ENCODE results near the gene APOO. TPM values are rescaled to one million over a fixed set of nuclear protein-coding genes. Genes with fewer than 3 reads are reported as not detected.
"Not testable (repeated sequence)": the region's sequence is repeated elsewhere in the genome, so short reads cannot be mapped to it uniquely, and the experiment has no call there.

The APOO gene
- polyA plus RNA-seq, 2 of the 4 experiments (the other 2 are of a cell fraction): 33.5 to 59.4 TPM

GRCh38 chrX:23864742-23865326 is 42.9 kb downstream of the APOO start (continued):
- no peak for TF ChIP-seq PBX3 (IDR thresholded peaks at IDR 0.05)
- TF ChIP-seq NR3C1 (IDR thresholded peaks at IDR 0.05): no peak
- TF ChIP-seq CBX2 (IDR thresholded peaks at IDR 0.05; ENCODE audit: borderline replicate concordance, low read depth): no peak

DNA sequence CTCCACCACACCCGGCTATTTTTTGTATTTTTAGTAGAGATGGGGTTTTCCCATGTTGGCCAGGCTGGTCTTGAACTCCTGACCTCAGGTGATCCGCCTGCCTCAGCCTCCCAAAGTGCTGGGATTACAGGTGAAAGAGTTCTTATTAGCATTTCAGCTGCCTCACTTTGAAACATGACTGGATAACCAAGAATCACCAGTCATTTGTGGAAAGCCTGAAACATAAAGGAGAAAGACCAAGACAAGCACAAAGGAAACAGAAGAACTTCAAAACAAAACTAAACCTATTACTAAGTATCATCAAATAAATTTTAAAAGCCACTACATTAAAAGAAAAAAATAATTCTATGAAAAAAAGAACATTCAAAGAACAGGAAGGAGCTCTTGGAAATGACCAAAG is 45.8 kb downstream of the APOO start:
- not testable (repeated sequence) for H3K4me1 ChIP-seq; DNase-seq (ENCODE audit: low read depth in 1 of 2, low spot score in 1 of 2); H3K27ac ChIP-seq; FAIRE-seq; ATAC-seq; H3K4me3 ChIP-seq; H3K4me2 ChIP-seq; H3K9me3 ChIP-seq
- POLR2A ChIA-PET: interaction anchor here (1.0 kb wide), 1 partner anchor 79 kb away, joined by 4 read pairs; the partner anchor contains the start of gene SAT1
- WGBS (ENCODE audit: missing lambda C conversion rate): 85% methylated on average over 2 of the region's 2 CpGs
- CTCF ChIA-PET: interaction anchor here (0.9 to 1.6 kb wide), 2 partner anchors 40 to 80 kb away, joined by 5 read pairs; no protein-coding TSS in a partner anchor

GRCh38 chrX:23861215-23861896 is 46.4 kb downstream of the APOO start:
- Histone ChIP-seq H3K4me2 (no peak overlapping the region), H3K27ac (no peak overlapping the region; a peak in 1 of 6 replicates), H3K9me3 (no peaks in the 10 kb centered on the region), H3K4me1 (no peaks in the 10 kb centered on the region), H3K4me3 (no peak overlapping the region)
- no peak for FAIRE-seq
- CTCF ChIA-PET: interaction anchor here (0.9 to 1.6 kb wide), 2 partner anchors 41 to 79 kb away, joined by 5 read pairs; no protein-coding TSS in a partner anchor
- DNase-seq (ENCODE audit: low read depth in 1 of 2, low spot score in 1 of 2): no peak
- POLR2A ChIA-PET: interaction anchor here (1.0 kb wide), 1 partner anchor 79 kb away, joined by 4 read pairs; the partner anchor contains the start of gene SAT1
- TF ChIP-seq GATA3 (IDR thresholded peaks at IDR 0.05; ENCODE audit: borderline replicate concordance): no peak
- TF ChIP-seq ZFP36 (IDR thresholded peaks at IDR 0.05; ENCODE audit: borderline replicate concordance, partially characterized antibody): no peak
- 99% methylated on average over 6 of the region's 6 CpGs for WGBS (ENCODE audit: missing lambda C conversion rate)
- ATAC-seq: no peak

- H3K27ac ChIP-seq; H3K4me2 ChIP-seq; FAIRE-seq; DNase-seq (ENCODE audit: low read depth in 1 of 2, low spot score in 1 of 2); H3K9me3 ChIP-seq; POLR2A ChIA-PET; H3K4me3 ChIP-seq; ATAC-seq: not testable (repeated sequence)
- peaks cover 10% of the 10 kb centered on the region; the same call in 2 of the 3 replicates for H3K4me1 ChIP-seq
- CTCF ChIA-PET: interaction anchor here (1.1 kb wide), 1 partner anchor 78 kb away, joined by 5 read pairs; no protein-coding TSS in a partner anchor
- WGBS (ENCODE audit: missing lambda C conversion rate): 96% methylated on average over 7 of the region's 7 CpGs
Observed at GRCh38 chrX:23859238-23859637, 48.5 kb downstream of the APOO start.

GRCh38 chrX:23857935-23858334 is 49.8 kb downstream of the APOO start:
- H3K4me2 ChIP-seq: no peak overlapping the region
- H3K9me3 ChIP-seq: no peaks in the 10 kb centered on the region
- FAIRE-seq (no peak), ATAC-seq (no peak), DNase-seq (ENCODE audit: low read depth in 1 of 2, low spot score in 1 of 2) (no peak)
- ChIA-PET CTCF (interaction anchor here (1.0 to 3.8 kb wide), 2 partner anchors 44 to 75 kb away, joined by 7 to 14 read pairs; partner anchors contain the start of gene SAT1), POLR2A (no interaction called here)
- H3K27ac ChIP-seq: no peak overlapping the region
- WGBS (ENCODE audit: missing lambda C conversion rate): 97% methylated on average over 5 of the region's 5 CpGs
- no peak overlapping the region for H3K4me3 ChIP-seq
- TF ChIP-seq JUNB (IDR thresholded peaks at IDR 0.05) (no peak), EP300 (IDR thresholded peaks at IDR 0.05) (no peak)
- peaks cover 10% of the 10 kb centered on the region; the same call in 2 of the 3 replicates for H3K4me1 ChIP-seq

- peaks cover 10% of the 10 kb centered on the region; the same call in 2 of the 3 replicates for H3K4me1 ChIP-seq
- H3K27ac ChIP-seq: no peak overlapping the region
- TF ChIP-seq BCL3 (IDR thresholded peaks at IDR 0.05) (no peak), POLR2AphosphoS2 (conservative IDR thresholded peaks at IDR 0.05; ENCODE audit: low read length) (no peak), EHF (CRISPR knock-in tag; IDR thresholded peaks at IDR 0.05) (no peak), GATA3 (IDR thresholded peaks at IDR 0.05; ENCODE audit: borderline replicate concordance) (no peak), FOXS1 (CRISPR knock-in tag; IDR thresholded peaks at IDR 0.05) (no peak), FOSL2 (IDR thresholded peaks at IDR 0.05) (no peak), FOSL2 (CRISPR knock-in tag; IDR thresholded peaks at IDR 0.05) (no peak), ZC3H11A (IDR thresholded peaks at IDR 0.05) (no peak), NR3C1 (IDR thresholded peaks at IDR 0.05) (no peak), HOXA7 (CRISPR knock-in tag; IDR thresholded peaks at IDR 0.05) (no peak), MAZ (IDR thresholded peaks at IDR 0.05; ENCODE audit: borderline replicate concordance, low read depth, low read length) (no peak), FOSB (CRISPR knock-in tag; IDR thresholded peaks at IDR 0.05) (no peak), MYC (IDR thresholded peaks at IDR 0.05; ENCODE audit: borderline replicate concordance, low read length) (no peak), EHMT2 (IDR thresholded peaks at IDR 0.05; ENCODE audit: low read depth) (no peak), TFCP2L1 (CRISPR knock-in tag; IDR thresholded peaks at IDR 0.05) (no peak)
- no peak overlapping the region for H3K4me3 ChIP-seq
- H3K4me2 ChIP-seq: no peak overlapping the region
- no peaks in the 10 kb centered on the region for H3K9me3 ChIP-seq
- DNase-seq (ENCODE audit: low read depth in 1 of 2, low spot score in 1 of 2) (no peak), FAIRE-seq (no peak), ATAC-seq (no peak)
- POLR2A ChIA-PET: interaction anchor here (0.5 kb wide), 1 partner anchor 49 kb away, joined by 3 read pairs; no protein-coding TSS in a partner anchor
- CTCF ChIA-PET: interaction anchor here (0.6 to 3.8 kb wide), 3 partner anchors 45 to 76 kb away, joined by 4 to 14 read pairs (median 4); no protein-coding TSS in a partner anchor
Observed at GRCh38 chrX:23857363-23857762, 50.4 kb downstream of the APOO start.
